Measurements from ENCODE around the gene ARHGAP4.

- TF ChIP-seq EZH2 (IDR thresholded peaks at IDR 0.05): no peak
- TF ChIP-seq POLR2AphosphoS5 (IDR thresholded peaks at IDR 0.05; ENCODE audit: borderline replicate concordance, low read depth, low read length): no peak
Measured at GRCh38 chrX:153926552-153926857, 441 bp upstream of the ARHGAP4 start.
